ENCODE measurements around the gene CLN3. TPM values are rescaled to one million over a fixed set of nuclear protein-coding genes. Genes with fewer than 3 reads are reported as not detected.
A peak's percentile ranks its signal among the peaks of the same experiment; 100 is the strongest.

CLN3 gene
- total RNA-seq, 1 experiment from 2014 or later: 70.3 TPM

GRCh38 chr16:28521436-28521835, 29.6 kb upstream of the CLN3 start:
- Histone ChIP-seq H4K20me1 (ENCODE audit: insufficient read depth) (no peaks in the 10 kb centered on the region), H3K4me1 (replicated peaks; ENCODE audit: insufficient read depth) (peaks cover 17% of the 10 kb centered on the region), H3K79me2 (ENCODE audit: low read depth) (no peaks in the 10 kb centered on the region), H3K36me3 (ENCODE audit: low read depth) (no peaks in the 10 kb centered on the region), H3F3A (ENCODE audit: insufficient read depth, low read depth) (peaks cover 8% of the 10 kb centered on the region; the same call in 1 of the 2 replicates), H3K4me2 (no peak overlapping the region), H2AFZ (no peak overlapping the region), H3K4me3 (no peak overlapping the region), H3K9me2 (ENCODE audit: insufficient read depth) (no peaks in the 10 kb centered on the region), H3K27ac (no peak overlapping the region), H3K9me3 (ENCODE audit: insufficient read depth, low read depth) (no peaks in the 10 kb centered on the region), H3K27me3 (ENCODE audit: insufficient read depth, low read depth) (no peaks in the 10 kb centered on the region)
- TF ChIP-seq, protein P1, sequence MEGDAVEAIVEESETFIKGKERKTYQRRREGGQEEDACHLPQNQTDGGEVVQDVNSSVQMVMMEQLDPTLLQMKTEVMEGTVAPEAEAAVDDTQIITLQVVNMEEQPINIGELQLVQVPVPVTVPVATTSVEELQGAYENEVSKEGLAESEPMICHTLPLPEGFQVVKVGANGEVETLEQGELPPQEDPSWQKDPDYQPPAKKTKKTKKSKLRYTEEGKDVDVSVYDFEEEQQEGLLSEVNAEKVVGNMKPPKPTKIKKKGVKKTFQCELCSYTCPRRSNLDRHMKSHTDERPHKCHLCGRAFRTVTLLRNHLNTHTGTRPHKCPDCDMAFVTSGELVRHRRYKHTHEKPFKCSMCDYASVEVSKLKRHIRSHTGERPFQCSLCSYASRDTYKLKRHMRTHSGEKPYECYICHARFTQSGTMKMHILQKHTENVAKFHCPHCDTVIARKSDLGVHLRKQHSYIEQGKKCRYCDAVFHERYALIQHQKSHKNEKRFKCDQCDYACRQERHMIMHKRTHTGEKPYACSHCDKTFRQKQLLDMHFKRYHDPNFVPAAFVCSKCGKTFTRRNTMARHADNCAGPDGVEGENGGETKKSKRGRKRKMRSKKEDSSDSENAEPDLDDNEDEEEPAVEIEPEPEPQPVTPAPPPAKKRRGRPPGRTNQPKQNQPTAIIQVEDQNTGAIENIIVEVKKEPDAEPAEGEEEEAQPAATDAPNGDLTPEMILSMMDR (conservative IDR thresholded peaks at IDR 0.05): no peak
- TF ChIP-seq EZH2 (IDR thresholded peaks at IDR 0.05; ENCODE audit: low read depth): no peak
- ChIA-PET CTCF (no interaction called here), POLR2A (ENCODE audit: unreplicated experiment) (no interaction called here)
- DNase-seq: no peak
- intact Hi-C loops (cut with micrococcal nuclease; ENCODE audit: unreplicated experiment): no loop called here
- no TSS peak for BruUV-seq (replicated peaks)

- Histone ChIP-seq H3K4me1 (replicated peaks; ENCODE audit: insufficient read depth) (peaks cover 14% of the 10 kb centered on the region), H3K27me3 (ENCODE audit: insufficient read depth, low read depth) (no peaks in the 10 kb centered on the region), H3K4me3 (no peak overlapping the region), H4K20me1 (ENCODE audit: insufficient read depth) (no peaks in the 10 kb centered on the region), H3K27ac (no peak overlapping the region), H3K36me3 (ENCODE audit: low read depth) (no peaks in the 10 kb centered on the region), H3K4me2 (no peak overlapping the region), H3K9me2 (ENCODE audit: insufficient read depth) (no peaks in the 10 kb centered on the region), H3K9me3 (ENCODE audit: insufficient read depth, low read depth) (no peaks in the 10 kb centered on the region), H3F3A (ENCODE audit: insufficient read depth, low read depth) (peaks cover 6% of the 10 kb centered on the region; the same call in 1 of the 2 replicates), H2AFZ (no peak overlapping the region), H3K79me2 (ENCODE audit: low read depth) (no peaks in the 10 kb centered on the region)
- intact Hi-C loops (cut with micrococcal nuclease; ENCODE audit: unreplicated experiment): no loop called here
- TF ChIP-seq EZH2 (IDR thresholded peaks at IDR 0.05; ENCODE audit: low read depth): no peak
- TF ChIP-seq, protein P1 (conservative IDR thresholded peaks at IDR 0.05): no peak
- ChIA-PET CTCF (interaction anchor here (0.6 kb wide), 1 partner anchor 48 kb away, joined by 6 read pairs; no protein-coding TSS in a partner anchor), POLR2A (ENCODE audit: unreplicated experiment) (no interaction called here)
- no TSS peak for BruUV-seq (replicated peaks)
- no peak for DNase-seq
Observed at GRCh38 chr16:28520672-28521071, 28.8 kb upstream of the CLN3 start.

DNA sequence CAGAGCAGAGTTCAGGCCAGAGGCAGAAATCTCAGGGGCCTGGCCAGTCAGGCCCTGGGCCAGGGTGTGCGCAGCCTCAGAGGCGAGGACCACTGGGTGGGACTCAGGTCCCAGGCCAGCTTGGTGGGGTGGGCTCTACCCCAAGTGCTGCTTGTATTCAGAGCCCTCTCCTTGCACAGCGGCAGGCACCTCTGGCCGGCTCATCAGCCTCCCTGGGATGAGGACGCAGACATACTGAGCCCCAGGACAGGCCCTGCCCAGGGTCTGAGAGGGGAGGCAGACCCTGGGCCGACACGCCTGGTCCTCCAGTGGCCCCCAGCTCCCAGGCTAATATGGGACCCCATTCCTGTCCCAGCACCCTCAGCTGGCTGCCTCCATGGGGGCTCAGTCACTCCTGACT, 22.4 kb upstream of the CLN3 start:
- H3K4me1 ChIP-seq (replicated peaks; ENCODE audit: insufficient read depth): peaks cover 20% of the 10 kb centered on the region
- H4K20me1 ChIP-seq (ENCODE audit: insufficient read depth): no peaks in the 10 kb centered on the region
- no peak overlapping the region for H2AFZ ChIP-seq
- H3K79me2 ChIP-seq (ENCODE audit: low read depth): no peaks in the 10 kb centered on the region
- intact Hi-C loops (cut with micrococcal nuclease; ENCODE audit: unreplicated experiment): no loop called here
- peaks cover 25% of the 10 kb centered on the region; the same call in 1 of the 2 replicates for H3F3A ChIP-seq (ENCODE audit: insufficient read depth, low read depth)
- POLR2A ChIA-PET (ENCODE audit: unreplicated experiment): interaction anchor here (0.7 kb wide), 1 partner anchor 23 kb away, joined by 9 read pairs; no protein-coding TSS in a partner anchor
- CTCF ChIA-PET: no interaction called here
- no TSS peak for BruUV-seq (replicated peaks)
- no peak overlapping the region for H3K4me2 ChIP-seq
- H3K9me2 ChIP-seq (ENCODE audit: insufficient read depth): no peaks in the 10 kb centered on the region
- H3K27ac ChIP-seq: no peak overlapping the region
- TF ChIP-seq EZH2 (IDR thresholded peaks at IDR 0.05; ENCODE audit: low read depth): no peak
- TF ChIP-seq, protein P1 (conservative IDR thresholded peaks at IDR 0.05): no peak
- H3K27me3 ChIP-seq (ENCODE audit: insufficient read depth, low read depth): no peaks in the 10 kb centered on the region
- no peak overlapping the region for H3K4me3 ChIP-seq
- peak in 1 of 2 experiments; percentile 27 for DNase-seq
- H3K36me3 ChIP-seq (ENCODE audit: low read depth): no peaks in the 10 kb centered on the region
- no peaks in the 10 kb centered on the region for H3K9me3 ChIP-seq (ENCODE audit: insufficient read depth, low read depth)
